SK-N-SH treated with all-trans-retinoic acid at 6 μM for 48 hours (cell line): ENCODE results near the gene BMPR2.
"Not testable (repeated sequence)": the region's sequence is repeated elsewhere in the genome, so short reads cannot be mapped to it uniquely, and the experiment has no call there.

Experiments used
- ATAC-seq: fragments of 200-7000 bp; cut with Tn5 transposase; 3 replicates; pipeline ENCODE4 v1.9.1; 2020; ENCODE audit warnings: mild to moderate bottlenecking, moderate library complexity
- ARNTL ChIP-seq: fragments of 450-650 bp; formaldehyde crosslinking; IDR thresholded peaks from 2 replicates; pipeline ENCODE4 v1.5.0; 2020; ENCODE audit warnings: low read depth, mild to moderate bottlenecking, moderate library complexity, borderline replicate concordance
- BACH2 ChIP-seq: fragments of 250-450 bp; sonication (Bioruptor Pico); IDR thresholded peaks from 2 replicates; pipeline ENCODE4 v1.9.0; 2021; ENCODE audit warnings: mild to moderate bottlenecking, borderline replicate concordance
- CREB5 ChIP-seq: fragments of 250-450 bp; sonication (Bioruptor Pico); IDR thresholded peaks from 2 replicates; pipeline ENCODE4 v1.5.1; 2020; ENCODE audit warnings: low read depth, mild to moderate bottlenecking, moderate library complexity
- CSDC2 ChIP-seq: fragments of 250-450 bp; sonication (Bioruptor Pico); IDR thresholded peaks from 2 replicates; pipeline ENCODE4 v1.5.0; 2020; ENCODE audit warnings: mild to moderate bottlenecking, moderate library complexity
- ESRRG ChIP-seq: fragments of 250-450 bp; sonication (Bioruptor Pico); IDR thresholded peaks from 2 replicates; pipeline ENCODE4 v1.6.1; 2021; ENCODE audit warnings: mild to moderate bottlenecking
- GLIS3 ChIP-seq: fragments of 250-450 bp; sonication (Bioruptor Pico); IDR thresholded peaks from 2 replicates; pipeline ENCODE4 v1.5.0; 2020; ENCODE audit warnings: mild to moderate bottlenecking, moderate library complexity
- ISL1 ChIP-seq: fragments of 250-450 bp; sonication (Bioruptor Pico); IDR thresholded peaks from 2 replicates; pipeline ENCODE4 v2.1.2; 2022; ENCODE audit warnings: mild to moderate bottlenecking, moderate library complexity
- RARB ChIP-seq: fragments of 250-450 bp; sonication (Bioruptor Pico); IDR thresholded peaks from 2 replicates; pipeline ENCODE4 v1.8.0; 2021; ENCODE audit warnings: mild to moderate bottlenecking, moderate library complexity
- SNAI2 ChIP-seq: fragments of 250-450 bp; sonication (Bioruptor Pico); IDR thresholded peaks from 2 replicates; pipeline ENCODE4 v1.5.0; 2020; ENCODE audit warnings: mild to moderate bottlenecking, moderate library complexity
- TCF4 ChIP-seq: fragments of 250-450 bp; sonication (Bioruptor Pico); IDR thresholded peaks from 2 replicates; pipeline ENCODE4 v1.8.0; 2021; ENCODE audit warnings: mild to moderate bottlenecking, moderate library complexity, borderline replicate concordance
- TOX ChIP-seq: fragments of 250-450 bp; sonication (Bioruptor Pico); IDR thresholded peaks from 2 replicates; pipeline ENCODE4 v1.8.0; 2021; ENCODE audit warnings: mild to moderate bottlenecking, moderate library complexity, borderline replicate concordance
- ZC3H10 ChIP-seq: fragments of 250-450 bp; sonication (Bioruptor Pico); IDR thresholded peaks from 2 replicates; pipeline ENCODE4 v1.5.1; 2021; ENCODE audit warnings: mild to moderate bottlenecking, moderate library complexity
- ZFP3 ChIP-seq: fragments of 250-450 bp; sonication (Bioruptor Pico); IDR thresholded peaks from 2 replicates; pipeline ENCODE4 v1.5.0; 2020; ENCODE audit warnings: mild to moderate bottlenecking, moderate library complexity
- ZFP30 ChIP-seq: fragments of 450-650 bp; formaldehyde crosslinking; IDR thresholded peaks from 2 replicates; pipeline ENCODE4 v1.5.0; 2022; ENCODE audit warnings: mild to moderate bottlenecking, moderate library complexity
- ZNF565 ChIP-seq: fragments of 450-650 bp; formaldehyde crosslinking; conservative IDR thresholded peaks from 2 replicates; pipeline ENCODE4 v1.5.0; 2020; ENCODE audit warnings: low read depth, mild to moderate bottlenecking, moderate library complexity
- ZNF70 ChIP-seq: fragments of 450-650 bp; formaldehyde crosslinking; IDR thresholded peaks from 2 replicates; pipeline ENCODE4 v1.5.0; 2020; ENCODE audit warnings: mild to moderate bottlenecking, moderate library complexity
- TF ChIP-seq, protein P1 (sequence below): fragments of 250-450 bp; sonication (Bioruptor Pico); IDR thresholded peaks from 2 replicates; pipeline ENCODE4 v1.5.1; 2021; ENCODE audit warnings: mild to moderate bottlenecking, moderate library complexity
- TF ChIP-seq, protein P2 (sequence below): fragments of 250-450 bp; sonication (Bioruptor Pico); IDR thresholded peaks from 2 replicates; pipeline ENCODE4 v1.8.0; 2021; ENCODE audit warnings: low read depth, mild to moderate bottlenecking, moderate library complexity, borderline replicate concordance
- TF ChIP-seq, protein P3 (sequence below): fragments of 250-450 bp; sonication (Bioruptor Pico); IDR thresholded peaks from 2 replicates; pipeline ENCODE4 v1.5.0; 2020; ENCODE audit warnings: mild to moderate bottlenecking, moderate library complexity

Gene BMPR2

GRCh38 chr2:202566286-202566685 lies 190.2 kb downstream of the BMPR2 start:
- TF ChIP-seq ISL1 (peak; percentile 13; the same call in 1 of the 2 replicates), ZFP3 (CRISPR knock-in tag) (no peak), CSDC2 (CRISPR knock-in tag) (no peak), BACH2 (CRISPR knock-in tag) (no peak), TOX (no peak), SNAI2 (CRISPR knock-in tag) (no peak)
- TF ChIP-seq, protein P1, sequence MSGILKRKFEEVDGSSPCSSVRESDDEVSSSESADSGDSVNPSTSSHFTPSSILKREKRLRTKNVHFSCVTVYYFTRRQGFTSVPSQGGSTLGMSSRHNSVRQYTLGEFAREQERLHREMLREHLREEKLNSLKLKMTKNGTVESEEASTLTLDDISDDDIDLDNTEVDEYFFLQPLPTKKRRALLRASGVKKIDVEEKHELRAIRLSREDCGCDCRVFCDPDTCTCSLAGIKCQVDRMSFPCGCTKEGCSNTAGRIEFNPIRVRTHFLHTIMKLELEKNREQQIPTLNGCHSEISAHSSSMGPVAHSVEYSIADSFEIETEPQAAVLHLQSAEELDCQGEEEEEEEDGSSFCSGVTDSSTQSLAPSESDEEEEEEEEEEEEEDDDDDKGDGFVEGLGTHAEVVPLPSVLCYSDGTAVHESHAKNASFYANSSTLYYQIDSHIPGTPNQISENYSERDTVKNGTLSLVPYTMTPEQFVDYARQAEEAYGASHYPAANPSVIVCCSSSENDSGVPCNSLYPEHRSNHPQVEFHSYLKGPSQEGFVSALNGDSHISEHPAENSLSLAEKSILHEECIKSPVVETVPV (CRISPR knock-in tag) = no peak
- TF ChIP-seq, protein P2, sequence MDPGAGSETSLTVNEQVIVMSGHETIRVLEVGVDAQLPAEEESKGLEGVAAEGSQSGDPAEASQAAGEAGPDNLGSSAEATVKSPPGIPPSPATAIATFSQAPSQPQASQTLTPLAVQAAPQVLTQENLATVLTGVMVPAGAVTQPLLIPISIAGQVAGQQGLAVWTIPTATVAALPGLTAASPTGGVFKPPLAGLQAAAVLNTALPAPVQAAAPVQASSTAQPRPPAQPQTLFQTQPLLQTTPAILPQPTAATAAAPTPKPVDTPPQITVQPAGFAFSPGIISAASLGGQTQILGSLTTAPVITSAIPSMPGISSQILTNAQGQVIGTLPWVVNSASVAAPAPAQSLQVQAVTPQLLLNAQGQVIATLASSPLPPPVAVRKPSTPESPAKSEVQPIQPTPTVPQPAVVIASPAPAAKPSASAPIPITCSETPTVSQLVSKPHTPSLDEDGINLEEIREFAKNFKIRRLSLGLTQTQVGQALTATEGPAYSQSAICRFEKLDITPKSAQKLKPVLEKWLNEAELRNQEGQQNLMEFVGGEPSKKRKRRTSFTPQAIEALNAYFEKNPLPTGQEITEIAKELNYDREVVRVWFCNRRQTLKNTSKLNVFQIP (CRISPR knock-in tag) = no peak
- no peak for ATAC-seq

DNA sequence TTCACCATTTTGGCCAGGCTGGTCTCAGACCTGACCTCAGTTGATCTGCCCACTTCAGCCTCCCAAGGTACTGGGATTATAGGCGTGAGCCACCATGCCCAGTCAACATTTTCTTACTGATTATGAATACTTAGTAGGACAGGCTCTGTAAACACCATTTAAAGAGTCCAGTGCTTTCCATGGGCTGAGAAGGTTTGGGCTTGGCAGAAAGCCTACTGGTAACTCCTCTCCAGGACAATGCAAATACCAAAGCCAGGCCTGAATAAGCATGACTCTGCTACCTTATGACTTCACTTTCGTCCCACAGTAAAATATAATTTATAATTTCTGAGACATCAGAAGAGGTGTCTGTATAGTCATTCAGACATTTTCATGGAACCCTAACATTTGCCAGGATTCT lies 198.4 kb downstream of the BMPR2 start:
- no peak for ATAC-seq
- TF ChIP-seq TCF4 (CRISPR knock-in tag) (no peak), ZFP3 (CRISPR knock-in tag) (no peak), ZC3H10 (no peak), ZNF565 (CRISPR knock-in tag) (no peak), ZNF70 (CRISPR knock-in tag) (no peak), SNAI2 (CRISPR knock-in tag) (no peak), ARNTL (CRISPR knock-in tag) (no peak), CREB5 (CRISPR knock-in tag) (no peak), CSDC2 (CRISPR knock-in tag) (no peak), ESRRG (no peak), RARB (CRISPR knock-in tag) (no peak), BACH2 (CRISPR knock-in tag) (no peak), ZFP30 (CRISPR knock-in tag) (no peak), TOX (no peak), GLIS3 (CRISPR knock-in tag) (no peak)
- TF ChIP-seq, protein P1 (CRISPR knock-in tag) = no peak
- TF ChIP-seq, protein P2 (CRISPR knock-in tag) = no peak
- TF ChIP-seq, protein P3, sequence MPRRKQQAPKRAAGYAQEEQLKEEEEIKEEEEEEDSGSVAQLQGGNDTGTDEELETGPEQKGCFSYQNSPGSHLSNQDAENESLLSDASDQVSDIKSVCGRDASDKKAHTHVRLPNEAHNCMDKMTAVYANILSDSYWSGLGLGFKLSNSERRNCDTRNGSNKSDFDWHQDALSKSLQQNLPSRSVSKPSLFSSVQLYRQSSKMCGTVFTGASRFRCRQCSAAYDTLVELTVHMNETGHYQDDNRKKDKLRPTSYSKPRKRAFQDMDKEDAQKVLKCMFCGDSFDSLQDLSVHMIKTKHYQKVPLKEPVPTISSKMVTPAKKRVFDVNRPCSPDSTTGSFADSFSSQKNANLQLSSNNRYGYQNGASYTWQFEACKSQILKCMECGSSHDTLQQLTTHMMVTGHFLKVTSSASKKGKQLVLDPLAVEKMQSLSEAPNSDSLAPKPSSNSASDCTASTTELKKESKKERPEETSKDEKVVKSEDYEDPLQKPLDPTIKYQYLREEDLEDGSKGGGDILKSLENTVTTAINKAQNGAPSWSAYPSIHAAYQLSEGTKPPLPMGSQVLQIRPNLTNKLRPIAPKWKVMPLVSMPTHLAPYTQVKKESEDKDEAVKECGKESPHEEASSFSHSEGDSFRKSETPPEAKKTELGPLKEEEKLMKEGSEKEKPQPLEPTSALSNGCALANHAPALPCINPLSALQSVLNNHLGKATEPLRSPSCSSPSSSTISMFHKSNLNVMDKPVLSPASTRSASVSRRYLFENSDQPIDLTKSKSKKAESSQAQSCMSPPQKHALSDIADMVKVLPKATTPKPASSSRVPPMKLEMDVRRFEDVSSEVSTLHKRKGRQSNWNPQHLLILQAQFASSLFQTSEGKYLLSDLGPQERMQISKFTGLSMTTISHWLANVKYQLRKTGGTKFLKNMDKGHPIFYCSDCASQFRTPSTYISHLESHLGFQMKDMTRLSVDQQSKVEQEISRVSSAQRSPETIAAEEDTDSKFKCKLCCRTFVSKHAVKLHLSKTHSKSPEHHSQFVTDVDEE (CRISPR knock-in tag) = no peak
- TF ChIP-seq, all 23 proteins: peak for 0

GRCh38 chr2:202575194-202575593 lies 199.1 kb downstream of the BMPR2 start:
- not testable (repeated sequence) for ATAC-seq
